Natural killer cell (primary cell): ENCODE data around the gene KARS1. TPM values are rescaled to one million over a fixed set of nuclear protein-coding genes. Genes with fewer than 3 reads are reported as not detected.

ENCODE experiments used
- ATAC-seq, 3 donors: fragments of 150-1000 bp in 2 of 3; fragments of 200-7000 bp in 1 of 3; cut with Tn5 transposase; 1 replicate in 1 of 3; 2 replicates in 2 of 3; pipeline ENCODE4 v1.10.0; 2021; ENCODE audit warnings: mild to moderate bottlenecking in 2 of 3, moderate library complexity in 2 of 3
- DNase-seq, 2 donors: peaks; one replicate each; pipeline versions ENCODE4 v3.0.0 to v3.0.0-alpha.2; 2013 to 2021; ENCODE audit warnings: mixed read lengths in 1 of 2
- H3K27ac ChIP-seq: one replicate; pipeline ENCODE4 v1.5.1; 2013; ENCODE audit warnings: mild to moderate bottlenecking, low read length
- H3K27me3 ChIP-seq: one replicate; pipeline ENCODE4 v1.6.1; 2013; ENCODE audit warnings: low read length; ENCODE audit not compliant: control insufficient read depth, insufficient read depth
- H3K36me3 ChIP-seq: one replicate; pipeline ENCODE4 v1.6.1; 2013; ENCODE audit warnings: low read length; ENCODE audit not compliant: control insufficient read depth, insufficient read depth
- H3K4me1 ChIP-seq: one replicate; pipeline ENCODE4 v1.6.1; 2013; ENCODE audit warnings: low read length; ENCODE audit not compliant: control insufficient read depth, insufficient read depth
- H3K4me3 ChIP-seq: one replicate; pipeline ENCODE4 v1.5.1; 2013; ENCODE audit warnings: low read length
- H3K9me3 ChIP-seq: one replicate; pipeline ENCODE4 v1.6.1; 2013; ENCODE audit warnings: low read length; ENCODE audit not compliant: control insufficient read depth, insufficient read depth
- H3K27ac Mint-ChIP-seq, 2 donors: one replicate each; pipeline ENCODE4 v1.8.0; 2022; ENCODE audit warnings: mild to moderate bottlenecking in 2 of 2, mixed read lengths in 2 of 2, moderate library complexity in 1 of 2
- H3K27me3 Mint-ChIP-seq, 2 donors: one replicate each; pipeline ENCODE4 v1.8.0; 2022; ENCODE audit warnings: low read depth in 2 of 2, mixed read lengths in 2 of 2
- H3K36me3 Mint-ChIP-seq: one replicate; pipeline ENCODE4 v1.8.0; 2022; ENCODE audit warnings: mixed read lengths
- H3K4me1 Mint-ChIP-seq, 2 donors: one replicate each; pipeline ENCODE4 v1.8.0; 2022; ENCODE audit warnings: mixed read lengths in 2 of 2
- H3K4me3 Mint-ChIP-seq: one replicate; pipeline ENCODE4 v1.8.0; 2022; ENCODE audit warnings: mild to moderate bottlenecking, moderate library complexity, mixed read lengths
- H3K9me3 Mint-ChIP-seq, 2 donors: one replicate each; pipeline ENCODE4 v1.8.0; 2022; ENCODE audit warnings: mixed read lengths in 2 of 2
- CTCF ChIP-seq: fragments of 200-600 bp; IDR thresholded peaks from one replicate; pipeline ENCODE4 v1.8.0; 2022; ENCODE audit warnings: antibody characterized with exemption
- WGBS: methylation state at CpG from one replicate; pipeline ENCODE4 v1.1.7; 2013; ENCODE audit warnings: missing lambda C conversion rate; ENCODE audit not compliant: insufficient coverage; 5-methylcytosine and 5-hydroxymethylcytosine counted together
- intact Hi-C: fragments of 100-400 bp; cut with micrococcal nuclease; formaldehyde crosslinking; loops from one replicate; pipeline ENCODE4 v1.14.2; 2022
- total RNA-seq, 4 donors: library from RNA; stranded (reverse); fragments of 120-200 nt in 1 of 4; gene quantifications; one replicate each; pipeline versions ENCODE4 v1.2.3 to v1.2.4, GENCODE V29; 2013 to 2022

KARS1 gene
- total RNA-seq, 3 donors from 2014 or later (not counting 1 experiment from before 2014, with no cell fraction given) = 102 to 123 (median 114) TPM

GRCh38 chr16:75620326-75621169 lies 26.9 kb downstream of the KARS1 start:
- H3K4me3 Mint-ChIP-seq = no peak overlapping the region
- intact Hi-C loops = loop anchor here (5.0 kb wide), 1 partner anchor 158 kb away; the partner anchor contains the start of gene TMEM170A
- peak overlapping the region; percentile 54 for H3K27ac ChIP-seq
- no peaks in the 10 kb centered on the region for H3K9me3 ChIP-seq
- H3K27me3 ChIP-seq = no peaks in the 10 kb centered on the region
- no peaks in the 10 kb centered on the region for H3K27me3 Mint-ChIP-seq
- no peaks in the 10 kb centered on the region for H3K9me3 Mint-ChIP-seq
- H3K4me1 ChIP-seq = peaks cover 35% of the 10 kb centered on the region
- peak overlapping the region; percentile 11 to 68 for H3K27ac Mint-ChIP-seq
- TF ChIP-seq CTCF = no peak
- H3K36me3 Mint-ChIP-seq = peaks cover 17% of the 10 kb centered on the region
- DNase-seq (peak in 1 of 2 donors; percentile 89), ATAC-seq (peak in 2 of 3 donors; percentile 8 to 30)
- H3K4me3 ChIP-seq = no peak overlapping the region
- H3K36me3 ChIP-seq = peaks cover 29% of the 10 kb centered on the region
- H3K4me1 Mint-ChIP-seq = peaks cover 28 to 29% of the 10 kb centered on the region in 2 donors
- WGBS = 74% methylated on average over 20 of the region's 20 CpGs

GRCh38 chr16:75618780-75619179 lies 28.7 kb downstream of the KARS1 start:
- peaks cover 28 to 29% of the 10 kb centered on the region in 2 donors for H3K4me1 Mint-ChIP-seq
- H3K27me3 Mint-ChIP-seq = no peaks in the 10 kb centered on the region
- H3K9me3 ChIP-seq = no peaks in the 10 kb centered on the region
- no peak overlapping the region for H3K4me3 Mint-ChIP-seq
- no peak for TF ChIP-seq CTCF
- intact Hi-C loops = no loop called here
- 100% methylated on average over 2 of the region's 2 CpGs for WGBS
- H3K27ac Mint-ChIP-seq = peak overlapping the region in 1 of 2 donors; percentile 30
- no peak overlapping the region for H3K4me3 ChIP-seq
- DNase-seq = no peak
- no peak for ATAC-seq
- no peaks in the 10 kb centered on the region for H3K9me3 Mint-ChIP-seq
- H3K36me3 ChIP-seq = peaks cover 38% of the 10 kb centered on the region
- peaks cover 36% of the 10 kb centered on the region for H3K4me1 ChIP-seq
- no peak overlapping the region for H3K27ac ChIP-seq
- H3K36me3 Mint-ChIP-seq = peaks cover 17% of the 10 kb centered on the region
- H3K27me3 ChIP-seq = no peaks in the 10 kb centered on the region

- 85% methylated on average over 3 of the region's 3 CpGs for WGBS
- peaks cover 17% of the 10 kb centered on the region for H3K36me3 Mint-ChIP-seq
- H3K9me3 Mint-ChIP-seq = no peaks in the 10 kb centered on the region
- TF ChIP-seq CTCF = no peak
- Histone ChIP-seq H3K27me3 (no peaks in the 10 kb centered on the region), H3K9me3 (no peaks in the 10 kb centered on the region), H3K4me1 (peaks cover 24% of the 10 kb centered on the region), H3K27ac (peak overlapping the region; percentile 28), H3K4me3 (no peak overlapping the region), H3K36me3 (peaks cover 52% of the 10 kb centered on the region)
- ATAC-seq (no peak), DNase-seq (no peak)
- no peak overlapping the region for H3K27ac Mint-ChIP-seq
- no peaks in the 10 kb centered on the region for H3K27me3 Mint-ChIP-seq
- H3K4me3 Mint-ChIP-seq = no peak overlapping the region
- H3K4me1 Mint-ChIP-seq = peaks cover 16 to 21% of the 10 kb centered on the region in 2 donors
- intact Hi-C loops = no loop called here
Measured at GRCh38 chr16:75617121-75617520, 30.3 kb downstream of the KARS1 start.
